GM21825 (cell line): ENCODE measurements around the gene ZNF462.

Experiments used
- ATAC-seq: cut with Tn5 transposase; IDR thresholded peaks from one replicate; pipeline ENCODE4 v1.9.1; 2021; ENCODE audit warnings: mild to moderate bottlenecking, moderate library complexity; ENCODE audit not compliant: unreplicated experiment

ZNF462 gene

DNA sequence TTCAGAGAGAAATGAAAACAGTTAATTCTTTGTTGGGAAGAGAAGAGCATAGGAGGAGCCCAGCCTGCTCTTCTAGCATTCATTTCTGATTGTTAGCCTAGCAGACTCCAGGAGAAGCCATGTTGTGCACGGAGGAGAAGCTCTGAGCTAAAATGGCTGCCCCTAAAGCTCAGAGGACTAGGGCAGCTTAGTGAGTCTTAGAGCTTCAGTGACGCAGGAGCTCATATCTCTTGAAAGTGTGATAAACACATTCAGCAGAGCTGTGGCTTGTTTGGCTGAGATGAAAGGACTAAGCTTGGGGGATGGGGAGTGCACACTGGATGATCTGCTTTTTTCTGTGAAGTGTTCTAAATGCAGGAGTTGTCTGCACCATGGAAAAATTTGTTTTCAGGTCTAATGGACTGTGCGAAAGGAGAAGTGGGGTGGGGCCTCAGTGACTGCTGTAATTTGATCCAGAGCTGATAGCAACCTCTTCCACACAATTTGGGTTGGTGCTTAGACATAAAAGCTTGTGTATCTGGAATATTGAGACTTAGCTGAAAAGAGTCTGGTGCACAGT is 58.5 kb downstream of the ZNF462 start:
- ATAC-seq: no peak

GRCh38 chr9:106922026-106922425 is 59.1 kb downstream of the ZNF462 start:
- no peak for ATAC-seq

DNA sequence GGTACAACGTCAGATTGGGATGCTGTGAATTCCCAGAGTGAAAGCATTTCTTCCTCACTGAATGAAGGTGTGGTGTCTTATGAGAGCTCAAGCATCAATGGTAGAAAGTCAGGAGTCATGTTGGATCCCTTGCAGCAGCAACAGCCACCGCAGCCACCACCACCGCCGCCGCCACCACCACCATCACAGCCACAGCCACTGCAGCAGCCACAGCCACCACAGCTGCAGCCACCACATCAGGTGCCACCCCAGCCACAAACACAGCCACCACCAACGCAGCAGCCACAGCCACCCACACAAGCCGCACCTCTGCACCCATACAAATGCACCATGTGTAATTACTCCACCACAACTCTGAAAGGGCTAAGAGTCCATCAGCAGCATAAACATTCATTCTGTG is 62.4 kb downstream of the ZNF462 start:
- no peak for ATAC-seq

- no peak for ATAC-seq
These were observed 65.0 kb downstream of the ZNF462 start for GRCh38 chr9:106927916-106928315.

DNA sequence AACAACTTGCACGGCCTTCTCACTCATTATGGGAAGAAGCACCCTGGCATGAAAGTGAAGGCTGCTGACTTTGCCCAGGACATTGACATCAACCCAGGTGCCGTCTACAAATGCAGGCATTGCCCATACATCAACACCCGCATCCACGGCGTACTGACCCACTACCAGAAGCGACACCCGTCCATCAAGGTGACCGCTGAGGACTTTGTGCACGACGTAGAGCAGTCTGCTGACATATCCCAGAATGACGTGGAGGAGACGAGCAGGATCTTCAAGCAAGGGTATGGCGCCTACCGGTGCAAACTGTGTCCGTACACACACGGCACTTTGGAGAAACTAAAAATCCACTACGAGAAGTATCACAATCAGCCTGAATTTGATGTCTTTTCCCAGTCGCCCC is 65.4 kb downstream of the ZNF462 start:
- no peak for ATAC-seq

GRCh38 chr9:106929471-106930177 is 66.7 kb downstream of the ZNF462 start:
- ATAC-seq: no peak

DNA sequence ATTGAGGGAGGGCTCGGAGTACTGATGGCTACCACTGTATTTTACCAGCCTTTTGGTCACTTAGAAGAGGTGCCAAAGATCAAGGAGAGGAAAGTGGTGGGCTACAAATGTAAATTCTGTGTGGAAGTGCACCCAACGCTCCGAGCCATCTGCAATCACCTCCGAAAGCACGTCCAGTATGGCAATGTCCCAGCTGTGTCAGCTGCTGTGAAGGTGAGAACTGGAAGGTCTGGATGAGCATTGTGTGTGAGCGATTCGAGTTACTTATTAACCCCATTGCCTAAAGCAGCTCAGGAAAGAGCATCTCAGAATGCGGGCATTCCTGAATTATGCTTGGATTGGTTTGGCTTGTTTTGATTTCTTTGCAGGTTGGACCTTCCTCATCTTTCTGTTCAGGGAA is 67.5 kb downstream of the ZNF462 start:
- ATAC-seq: no peak

DNA sequence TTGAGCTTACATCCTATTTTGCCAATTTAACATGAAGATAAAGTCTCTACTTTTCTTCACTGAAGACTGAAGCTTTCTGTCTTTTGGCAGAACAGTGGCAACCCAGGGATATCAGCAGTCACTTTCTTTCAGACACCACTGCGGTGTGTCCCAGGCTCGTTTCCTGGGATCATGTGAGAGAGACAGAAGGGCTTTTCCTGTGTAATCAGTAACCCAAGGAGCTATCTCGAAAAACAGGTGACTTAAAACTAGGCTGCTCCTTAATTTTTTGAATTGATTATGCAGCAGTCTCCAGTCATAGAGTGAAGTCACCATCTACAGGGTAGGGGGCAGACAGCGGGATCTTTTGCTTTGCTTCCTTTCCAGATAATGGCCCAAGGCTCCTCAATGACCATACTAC is 68.5 kb downstream of the ZNF462 start:
- ATAC-seq: no peak

- no peak for ATAC-seq
These were observed 69.2 kb downstream of the ZNF462 start for GRCh38 chr9:106932178-106932577.

GRCh38 chr9:106932675-106933074 is 69.7 kb downstream of the ZNF462 start:
- no peak for ATAC-seq

DNA sequence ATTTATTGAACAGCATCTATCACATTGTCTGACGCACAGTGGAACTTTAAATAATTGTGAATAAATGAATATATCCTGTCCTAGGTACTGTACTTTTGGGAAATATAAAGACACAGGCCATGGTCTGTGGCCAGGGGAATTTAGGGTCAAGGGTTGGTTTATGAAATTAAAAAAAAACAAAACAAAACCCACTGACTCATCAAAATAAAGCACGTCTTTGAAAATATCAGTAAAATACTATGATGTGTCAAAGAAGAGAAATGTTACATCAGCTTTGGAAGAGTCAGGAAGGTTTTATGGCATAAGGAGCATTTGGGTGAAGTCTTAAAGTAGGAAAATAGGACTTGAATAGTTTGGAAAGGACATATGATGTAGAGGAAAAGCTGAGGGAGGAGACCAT is 70.5 kb downstream of the ZNF462 start:
- no peak for ATAC-seq

GRCh38 chr9:106934442-106935238 is 71.7 kb downstream of the ZNF462 start:
- no peak for ATAC-seq

DNA sequence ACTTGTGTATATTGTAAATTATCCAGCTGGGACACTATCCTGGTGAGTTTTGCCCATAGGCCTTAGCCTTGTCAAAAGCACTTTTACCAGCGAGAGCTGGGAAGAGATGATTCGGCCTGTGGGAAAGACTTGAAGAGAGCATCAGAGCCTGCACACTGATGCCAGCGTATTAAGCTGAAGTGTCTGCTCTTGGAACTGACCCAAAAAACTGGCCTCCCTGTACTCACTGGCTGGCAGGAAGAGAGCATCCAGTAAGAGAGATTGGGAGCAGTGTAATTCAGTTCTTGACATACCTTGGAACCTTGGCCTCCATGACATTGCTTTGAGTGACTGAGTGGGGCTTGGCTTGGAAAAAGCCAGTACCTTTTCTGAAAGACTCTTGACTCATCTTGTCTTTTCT is 73.7 kb downstream of the ZNF462 start:
- no peak for ATAC-seq

DNA sequence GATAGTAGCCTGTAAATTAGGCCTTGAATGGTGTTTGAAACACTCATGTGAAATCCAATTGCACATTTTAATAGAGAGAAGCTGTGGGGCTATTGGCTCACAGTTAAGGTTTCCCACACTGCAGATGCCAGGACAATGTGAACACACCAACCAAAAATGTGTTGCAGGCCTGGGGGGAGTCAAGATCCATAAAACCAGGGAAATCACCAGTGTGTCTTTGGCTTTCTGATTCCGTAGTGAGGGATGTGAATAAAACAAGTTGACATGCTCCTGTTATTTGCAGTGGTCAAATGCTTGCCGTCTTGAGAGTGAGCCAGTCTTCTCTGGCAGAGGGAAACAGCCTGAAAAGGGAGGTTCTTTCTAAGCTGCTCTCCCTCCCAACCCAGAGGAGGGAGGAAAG is 79.0 kb downstream of the ZNF462 start:
- no peak for ATAC-seq

DNA sequence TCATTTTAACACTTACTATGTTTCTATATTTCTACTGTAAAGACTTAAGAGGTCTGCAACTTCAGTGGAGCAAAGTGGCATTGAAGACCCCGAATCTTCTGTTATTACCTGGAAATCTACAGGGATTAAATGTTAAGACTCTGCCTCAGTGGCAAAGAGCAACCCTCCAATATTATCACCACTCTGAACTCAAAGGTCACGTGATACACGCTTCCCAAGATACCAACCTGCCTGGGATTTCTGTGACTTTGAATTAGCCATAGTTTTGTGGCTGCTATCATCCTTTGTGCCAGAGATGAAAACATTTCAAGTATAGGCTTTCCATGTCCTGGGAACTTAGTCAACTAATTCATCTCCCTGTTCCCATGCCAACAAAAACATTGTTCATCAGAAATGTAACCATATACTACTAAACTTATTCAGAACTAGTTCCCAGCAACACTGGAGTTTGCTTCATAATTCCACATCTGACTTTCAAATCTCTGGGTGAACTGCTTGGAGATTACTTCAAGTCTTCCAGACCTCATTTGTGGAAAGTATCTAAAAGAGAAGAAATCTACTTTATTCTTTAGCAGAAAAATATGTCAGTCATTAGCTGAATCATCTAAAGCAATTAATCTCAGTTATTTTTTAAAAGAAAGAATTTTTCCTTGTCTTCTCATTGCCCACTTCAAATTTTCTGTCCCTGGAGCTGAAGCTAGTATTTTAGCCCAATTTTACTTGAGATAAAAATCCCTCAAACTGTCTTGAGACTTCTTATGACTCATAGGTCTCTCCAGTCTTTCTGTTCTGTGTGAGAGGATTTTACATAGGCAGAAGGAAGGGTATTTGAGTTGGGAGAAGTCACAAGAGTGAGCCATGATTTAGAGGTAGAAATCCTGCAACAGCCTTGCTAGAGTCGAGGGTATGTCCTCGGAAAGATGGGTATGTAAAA is 83.0 kb downstream of the ZNF462 start:
- ATAC-seq: no peak

DNA sequence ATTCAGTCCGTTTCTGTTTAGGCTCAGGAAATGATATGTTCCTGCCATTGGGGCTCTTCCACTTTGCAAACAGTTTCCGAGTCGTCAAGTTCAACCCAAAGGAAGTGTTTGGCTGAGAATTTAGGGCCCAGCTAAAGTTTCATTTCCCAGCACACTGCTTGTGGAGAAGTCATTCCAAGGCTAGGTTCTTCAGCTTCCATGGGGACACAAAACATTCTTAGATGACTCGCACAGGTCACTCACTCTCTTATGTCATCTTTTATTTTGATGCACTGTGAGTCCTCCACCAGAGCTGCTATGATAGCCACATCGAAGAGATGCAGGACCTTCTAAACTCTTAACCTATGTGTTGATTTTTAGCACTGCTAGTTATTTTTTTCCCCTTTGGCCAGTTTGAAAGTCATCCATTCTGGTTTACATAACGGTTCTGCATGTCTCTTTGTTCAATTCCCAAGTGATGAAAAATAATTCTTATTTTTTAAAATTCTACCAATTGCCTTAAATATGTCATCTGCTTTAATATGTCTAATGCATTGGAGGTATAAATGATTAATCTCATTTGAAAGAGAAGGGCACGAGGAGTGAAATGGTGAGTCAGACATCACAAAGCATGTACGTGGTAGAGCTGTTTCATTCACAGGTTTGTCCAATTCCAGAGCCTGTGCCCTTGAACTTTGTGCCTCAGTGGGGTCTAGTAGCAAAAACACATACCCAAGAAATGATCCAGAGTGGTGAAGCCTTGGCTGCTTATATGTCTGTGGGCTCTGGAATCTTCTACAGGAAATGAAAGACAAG is 84.3 kb downstream of the ZNF462 start:
- no peak for ATAC-seq

GRCh38 chr9:106953174-106953573 is 90.2 kb downstream of the ZNF462 start:
- no peak for ATAC-seq

GRCh38 chr9:106954558-106954957 is 91.6 kb downstream of the ZNF462 start:
- ATAC-seq: no peak

DNA sequence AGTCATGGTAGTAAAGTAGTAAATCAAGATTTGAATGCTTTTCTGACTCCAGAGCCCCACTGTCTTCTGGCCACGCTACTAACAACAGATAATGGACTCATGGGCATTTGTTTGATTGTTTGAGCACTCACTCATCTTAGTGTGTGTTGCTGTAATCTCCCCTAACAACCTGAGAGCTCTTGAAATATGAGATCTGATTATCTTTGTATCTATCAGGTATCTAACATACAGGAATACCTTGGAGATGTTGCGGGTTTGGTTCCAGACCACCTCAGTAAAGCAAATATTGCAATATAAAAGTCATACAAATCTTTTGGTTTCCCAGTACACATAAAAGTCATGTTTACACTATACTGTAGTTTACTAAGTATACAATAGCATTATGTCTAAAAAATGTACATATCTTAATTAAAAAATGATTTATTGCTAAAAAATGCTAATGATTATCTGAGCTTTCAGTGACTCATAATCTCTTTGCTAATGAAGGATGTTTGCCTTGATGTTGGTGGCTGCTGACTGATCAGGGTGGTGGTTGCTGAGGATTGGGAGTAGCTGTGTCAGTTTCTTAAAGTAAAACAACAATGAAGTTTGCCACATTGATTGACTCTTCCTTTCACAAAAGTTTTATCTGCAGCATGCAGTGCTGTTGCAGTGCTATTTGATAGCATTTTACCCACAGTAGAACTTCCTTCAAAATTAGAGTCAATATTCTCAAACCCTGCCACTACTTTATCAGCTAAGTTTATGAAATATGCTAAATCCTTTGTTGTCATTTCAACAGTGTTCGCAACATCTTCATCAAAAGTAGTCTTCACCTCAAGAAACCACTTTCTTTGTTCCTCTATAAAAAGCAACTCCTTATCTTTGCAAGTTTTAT is 92.2 kb downstream of the ZNF462 start:
- ATAC-seq: no peak
